GM11168 (cell line): ENCODE measurements around the gene DAGLA.

Source experiments
- in situ Hi-C: fragments of 300-500 bp; cut with MboI; formaldehyde crosslinking; loops from one replicate; pipeline ENCODE4 v1.12.0; 2022; ENCODE audit warnings: low sequenced_read_pairs; ENCODE audit not compliant: unreplicated experiment

The DAGLA gene

DNA sequence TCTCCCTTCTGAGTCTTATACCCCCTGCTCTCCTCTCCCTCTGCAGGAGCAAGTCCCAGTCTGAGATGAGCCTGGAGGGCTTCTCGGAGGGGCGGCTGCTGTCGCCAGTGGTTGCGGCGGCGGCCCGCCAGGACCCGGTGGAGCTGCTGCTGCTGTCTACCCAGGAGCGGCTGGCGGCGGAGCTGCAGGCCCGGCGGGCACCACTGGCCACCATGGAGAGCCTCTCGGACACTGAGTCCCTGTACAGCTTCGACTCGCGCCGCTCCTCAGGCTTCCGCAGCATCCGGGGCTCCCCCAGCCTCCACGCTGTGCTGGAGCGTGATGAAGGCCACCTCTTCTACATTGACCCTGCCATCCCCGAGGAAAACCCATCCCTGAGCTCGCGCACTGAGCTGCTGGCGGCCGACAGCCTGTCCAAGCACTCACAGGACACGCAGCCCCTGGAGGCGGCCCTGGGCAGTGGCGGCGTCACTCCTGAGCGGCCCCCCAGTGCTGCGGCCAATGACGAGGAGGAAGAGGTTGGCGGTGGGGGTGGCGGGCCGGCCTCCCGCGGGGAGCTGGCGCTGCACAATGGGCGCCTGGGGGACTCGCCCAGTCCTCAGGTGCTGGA lies 63.4 kb downstream of the DAGLA start:
- in situ Hi-C loops, result no loop called here

DNA sequence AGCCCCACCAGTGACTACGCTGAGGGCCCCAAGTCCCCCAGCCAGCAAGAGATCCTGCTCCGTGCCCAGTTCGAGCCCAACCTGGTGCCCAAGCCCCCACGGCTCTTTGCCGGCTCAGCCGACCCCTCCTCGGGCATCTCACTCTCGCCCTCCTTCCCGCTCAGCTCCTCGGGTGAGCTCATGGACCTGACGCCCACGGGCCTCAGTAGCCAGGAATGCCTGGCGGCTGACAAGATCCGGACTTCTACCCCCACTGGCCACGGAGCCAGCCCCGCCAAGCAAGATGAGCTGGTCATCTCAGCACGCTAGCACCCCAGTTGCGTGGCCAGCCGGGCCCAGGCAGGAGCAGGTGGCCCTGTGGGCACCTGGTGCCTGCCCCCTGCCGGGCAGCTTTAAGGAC lies 64.0 kb downstream of the DAGLA start:
- in situ Hi-C loops, result no loop called here

DNA sequence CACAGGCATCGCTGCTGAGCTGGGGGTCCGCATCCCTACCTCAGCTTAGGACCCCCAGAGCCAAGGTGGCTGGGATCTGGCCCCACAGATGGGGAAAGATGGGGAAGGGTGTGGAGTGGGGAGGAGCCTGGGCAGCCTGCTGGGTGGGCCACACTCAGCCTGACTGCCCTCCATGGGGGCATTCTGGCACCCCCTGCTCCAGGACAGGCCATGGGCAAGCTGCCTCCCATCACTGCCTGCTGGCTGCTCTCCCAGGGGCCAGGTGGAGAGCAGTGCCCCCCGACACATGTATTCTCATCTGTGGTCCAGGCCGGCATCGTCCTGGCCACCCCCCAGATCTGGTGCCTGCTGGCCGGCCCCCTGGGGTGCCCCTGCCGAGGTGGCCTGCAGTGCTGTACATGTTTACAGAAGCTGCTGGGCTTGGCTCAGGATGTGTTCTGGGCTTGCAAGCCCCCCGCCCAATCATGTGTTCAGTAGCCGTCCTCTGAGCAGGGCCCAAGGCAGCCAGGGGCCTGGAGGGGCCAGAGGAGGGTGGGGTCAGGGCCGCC lies 64.5 kb downstream of the DAGLA start:
- in situ Hi-C loops, result no loop called here

DNA sequence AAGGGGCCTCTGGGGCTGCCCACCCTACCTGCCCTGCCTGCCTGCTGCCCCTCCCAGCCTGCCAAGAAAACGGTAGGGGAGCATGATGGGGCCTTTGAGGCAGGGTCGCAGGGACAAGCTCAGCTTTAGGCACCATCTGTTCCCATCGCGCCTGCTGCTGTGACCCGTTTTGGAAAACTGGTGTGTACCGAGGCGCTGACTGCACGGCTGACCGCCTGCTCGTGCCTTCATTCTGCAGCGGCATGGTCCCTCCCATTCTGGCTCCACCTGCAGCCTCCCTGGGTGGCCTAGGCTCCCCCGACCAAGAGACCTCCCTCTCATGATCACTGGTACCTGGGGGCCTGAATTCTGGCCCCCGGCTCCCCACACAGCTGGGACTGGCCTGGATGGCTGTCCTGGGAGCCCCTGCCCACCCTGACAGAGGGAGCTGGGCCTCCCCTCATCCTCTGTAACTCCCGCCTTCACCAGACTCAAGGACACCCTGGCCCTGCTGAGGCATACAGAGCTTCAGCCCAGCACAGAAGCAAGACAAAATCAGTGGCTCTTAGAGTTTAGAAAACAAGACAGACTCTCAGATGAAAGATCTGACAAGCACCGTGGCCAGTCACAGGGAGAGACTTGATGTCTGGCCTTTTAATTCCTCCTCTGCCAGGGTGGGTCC lies 65.7 kb downstream of the DAGLA start:
- in situ Hi-C loops, result no loop called here

DNA sequence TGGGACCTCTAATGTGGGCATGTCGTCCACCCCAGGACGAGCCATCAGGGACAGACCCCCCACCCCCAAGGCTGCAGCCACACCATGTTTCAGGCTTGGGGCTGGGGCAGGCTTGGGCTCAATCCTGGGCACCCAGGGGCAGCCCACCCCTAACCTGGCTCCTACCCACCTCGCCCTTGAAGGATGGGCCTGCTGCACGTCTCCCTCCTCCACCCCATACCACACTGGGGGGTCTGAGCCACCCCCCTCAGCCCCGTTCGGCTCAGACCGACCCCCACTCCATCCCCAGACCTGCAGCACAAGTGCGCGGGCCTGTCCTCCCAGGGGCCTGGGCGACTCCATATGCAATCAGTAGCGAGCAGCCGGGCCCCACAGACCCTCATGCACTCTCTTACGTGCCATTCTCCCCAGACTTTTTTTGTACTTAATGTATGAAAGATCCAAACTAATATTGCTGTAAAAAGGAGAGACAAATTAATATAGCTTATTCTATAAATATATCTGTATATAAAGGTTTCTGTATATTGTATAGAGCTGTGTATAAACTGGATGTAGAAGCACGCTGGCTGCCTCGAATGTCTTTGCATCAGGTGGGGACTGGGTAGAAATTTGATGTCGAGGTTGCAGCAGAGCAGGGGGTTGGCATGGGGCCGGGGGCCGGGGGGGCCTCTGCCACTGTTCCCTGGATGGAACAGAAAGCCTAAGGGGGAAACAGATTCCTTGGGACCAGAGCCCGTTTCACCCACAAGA lies 66.4 kb downstream of the DAGLA start:
- in situ Hi-C loops, result no loop called here

DNA sequence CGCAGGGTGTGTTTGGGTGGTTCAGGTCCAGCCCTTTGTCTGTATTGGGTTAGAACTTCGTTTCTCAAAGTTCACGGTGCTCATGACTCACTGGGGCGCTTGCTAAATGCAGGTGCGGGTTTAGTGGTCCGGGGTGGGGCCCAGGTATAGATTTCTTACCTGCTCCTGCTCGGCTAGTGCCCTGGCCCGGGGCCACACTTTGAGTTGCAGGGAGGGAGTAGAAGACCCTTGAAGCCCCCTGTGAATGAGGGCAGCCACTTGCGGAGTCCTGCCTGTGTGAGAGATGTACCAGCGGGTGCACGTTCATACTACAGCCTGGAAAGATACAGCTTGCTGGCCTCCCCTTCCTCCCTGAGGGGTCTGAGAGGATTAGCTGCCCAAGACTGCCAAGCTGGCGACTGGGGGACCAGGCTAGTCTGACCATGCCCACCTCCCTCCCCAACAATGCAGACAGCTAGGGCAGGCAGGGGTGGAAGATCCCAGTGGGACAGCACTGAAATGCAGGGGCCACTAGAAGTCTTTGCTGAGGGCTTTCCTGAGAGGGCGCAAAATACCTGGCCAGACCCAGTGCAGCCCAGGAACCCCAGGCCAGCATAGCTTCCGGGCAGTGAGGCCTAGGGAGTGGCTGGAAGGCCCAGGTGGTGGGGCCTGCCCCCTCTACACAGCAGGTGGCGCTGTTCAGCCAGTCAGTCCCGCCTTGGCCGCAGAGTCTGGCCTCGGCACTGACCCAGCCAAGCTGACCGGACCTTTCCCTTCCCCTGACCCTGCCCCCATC lies 67.2 kb downstream of the DAGLA start:
- in situ Hi-C loops, result no loop called here

DNA sequence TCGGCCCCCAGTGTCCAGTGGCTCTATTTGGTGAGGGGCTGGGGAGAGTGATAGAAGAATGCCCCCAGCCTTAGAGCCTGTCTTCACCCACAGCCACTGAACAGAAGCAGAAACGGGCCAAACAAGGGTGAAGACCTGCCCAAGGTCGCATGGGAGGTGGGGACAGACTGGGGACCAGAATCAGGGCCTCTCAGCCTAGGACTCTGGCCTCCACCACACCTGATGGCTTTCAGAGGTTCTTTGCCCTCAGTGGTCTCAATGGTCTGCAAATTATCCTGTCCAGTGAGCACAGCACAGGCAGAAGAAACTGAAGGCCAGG lies 67.7 kb downstream of the DAGLA start:
- in situ Hi-C loops, result no loop called here

DNA sequence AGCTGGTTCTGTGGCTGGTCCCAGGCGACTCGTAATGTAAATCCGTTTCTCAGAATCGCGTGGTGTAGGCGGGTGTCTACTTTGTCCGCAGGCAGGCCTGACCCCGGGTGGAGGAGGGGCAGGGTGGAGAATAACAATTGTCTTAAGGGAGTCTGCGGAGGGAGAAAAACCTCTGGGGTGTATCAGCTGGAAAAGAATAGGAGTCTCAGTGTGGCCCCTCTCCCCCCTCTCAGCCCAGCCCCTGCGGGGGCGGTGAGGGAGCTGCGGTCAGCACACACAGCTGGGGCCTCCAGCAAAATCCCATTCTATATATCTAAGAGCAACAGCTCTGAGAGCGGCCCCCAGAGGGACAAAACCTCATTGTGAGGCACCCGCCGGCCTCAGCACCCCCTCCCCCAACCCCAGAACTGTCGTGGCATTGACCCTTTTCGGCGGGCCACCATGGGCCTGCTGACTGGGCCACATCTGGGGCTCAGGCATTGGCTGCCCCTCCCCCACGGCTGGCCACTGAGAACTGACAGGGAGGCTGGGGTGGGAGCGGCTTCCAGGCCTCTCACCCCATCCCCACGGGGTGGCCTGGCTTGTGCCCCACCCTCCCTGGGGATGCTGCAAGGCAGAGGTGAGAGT lies 69.5 kb downstream of the DAGLA start:
- in situ Hi-C loops, result no loop called here

DNA sequence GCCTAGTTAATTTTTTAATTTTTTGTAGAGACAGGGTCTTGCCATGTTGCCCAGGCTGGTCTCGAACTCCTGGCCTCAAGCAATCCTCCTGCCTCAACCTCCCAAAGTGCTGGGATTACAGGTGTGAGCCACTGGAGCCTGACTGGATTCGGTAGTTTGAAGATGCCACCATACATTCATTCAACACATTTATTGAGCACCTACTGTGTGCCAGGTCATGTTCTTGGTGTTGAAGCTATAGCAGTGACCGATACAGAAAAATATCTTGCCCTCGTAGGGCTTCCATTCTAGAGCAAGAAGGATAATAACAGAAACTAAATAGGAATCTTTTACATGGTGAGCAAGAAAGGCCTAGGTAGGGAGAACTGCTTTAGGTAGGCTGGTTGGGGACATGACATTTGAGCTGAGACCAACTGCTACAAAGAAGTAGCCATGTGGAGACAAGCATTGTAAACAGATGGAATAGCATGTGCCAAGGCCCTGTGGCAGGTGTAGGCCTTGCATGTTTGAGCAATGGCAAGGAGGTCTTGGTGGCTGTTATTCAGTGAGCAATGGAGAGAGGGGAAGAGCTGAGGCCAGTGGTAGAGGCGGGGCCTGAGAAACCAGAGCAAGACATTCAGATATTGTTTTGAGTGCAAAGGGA lies 70.6 kb downstream of the DAGLA start:
- in situ Hi-C loops, result no loop called here

DNA sequence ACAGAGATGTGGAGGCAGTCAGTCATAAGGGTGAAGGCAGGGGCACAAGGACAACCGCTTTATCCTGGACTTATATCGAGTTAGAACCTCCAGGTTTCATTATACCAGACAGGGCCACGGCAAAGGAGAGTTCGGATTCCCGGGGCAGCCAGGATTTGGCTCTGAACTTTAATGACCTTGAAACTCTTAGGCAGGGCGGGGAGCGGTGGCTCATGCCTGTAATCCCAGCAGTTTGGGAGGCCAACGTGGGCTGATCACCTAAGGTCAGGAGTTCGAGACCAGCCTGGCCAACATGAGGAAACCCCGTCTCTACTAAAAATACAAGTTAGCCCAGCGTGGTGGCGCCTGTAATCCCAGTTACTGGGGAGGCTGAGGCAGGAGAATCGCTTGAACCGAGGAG lies 71.2 kb downstream of the DAGLA start:
- in situ Hi-C loops, result no loop called here

DNA sequence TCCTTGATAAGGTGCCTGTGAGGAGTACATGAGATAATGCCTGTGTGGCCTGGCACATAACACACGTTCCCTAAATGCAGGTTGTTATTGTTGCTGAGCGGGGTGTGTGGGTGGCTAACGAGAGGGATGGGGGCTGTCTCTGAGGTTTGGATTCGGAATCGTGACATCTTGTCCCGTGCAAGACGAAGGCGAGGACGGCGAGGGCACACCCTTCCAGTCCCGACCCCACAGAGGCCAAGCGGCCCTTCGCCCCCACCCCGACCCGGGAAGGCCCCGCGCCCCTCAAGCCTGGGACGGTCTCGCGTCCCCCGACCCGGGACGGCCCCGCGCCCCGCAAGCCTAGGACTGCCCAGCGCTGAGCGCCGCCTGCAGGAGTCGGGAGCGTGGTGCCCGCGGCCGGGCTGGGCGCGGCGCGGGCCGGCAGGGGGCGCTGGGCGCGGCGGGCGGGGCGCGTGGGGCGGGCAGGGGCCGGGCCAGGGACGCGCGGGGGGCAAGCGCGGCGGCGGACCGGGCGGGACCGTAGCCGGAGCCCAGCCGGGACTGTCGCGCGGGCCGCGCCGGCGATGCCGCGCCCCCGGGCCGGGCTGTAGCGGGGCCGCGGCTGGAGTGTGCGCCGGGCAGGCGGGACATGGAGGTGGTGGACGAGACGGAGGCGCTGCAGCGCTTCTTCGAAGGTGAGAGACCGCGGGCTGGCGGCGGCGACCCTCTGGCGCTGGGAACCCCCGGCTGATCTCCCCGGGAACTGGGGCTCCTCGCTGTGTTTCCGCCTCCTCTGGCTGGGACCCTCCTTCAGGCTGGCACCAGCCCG lies 72.1 kb downstream of the DAGLA start, which contains the start of gene MYRF:
Gene MYRF (plus strand): TSS at position 520 of the 808 bp plus-strand sequence. CDS start 109 bp downstream, at position 629.
- in situ Hi-C loops, result no loop called here

DNA sequence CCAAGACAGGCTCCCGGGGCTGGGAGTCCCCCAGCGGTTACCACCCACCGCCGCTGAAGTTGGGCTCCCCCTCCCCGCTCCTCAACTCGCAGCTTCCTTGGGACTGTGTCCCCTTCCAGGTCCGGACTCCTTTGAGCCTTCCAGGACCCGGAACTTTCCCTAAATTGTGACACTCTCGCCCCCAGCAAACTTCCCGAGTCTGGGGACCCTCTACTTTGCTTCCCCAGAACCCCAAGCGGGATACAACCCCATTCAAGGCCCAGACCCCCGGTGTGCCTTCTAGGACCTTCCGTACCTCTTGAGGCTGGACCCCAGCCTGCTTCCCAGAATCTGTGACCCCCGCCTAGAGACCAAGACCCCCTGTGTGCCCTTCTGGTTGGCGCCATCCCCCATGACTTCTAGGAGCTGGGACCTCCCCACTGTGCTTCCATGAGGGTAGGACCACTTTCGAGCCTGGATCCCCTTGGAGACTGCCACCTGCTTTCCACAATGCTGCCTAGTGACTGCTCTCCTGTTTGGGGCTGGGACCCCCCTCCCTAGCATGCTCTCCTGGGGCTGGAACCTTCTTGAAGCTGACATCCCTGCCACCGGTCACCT lies 72.8 kb downstream of the DAGLA start:
- in situ Hi-C loops, result no loop called here

DNA sequence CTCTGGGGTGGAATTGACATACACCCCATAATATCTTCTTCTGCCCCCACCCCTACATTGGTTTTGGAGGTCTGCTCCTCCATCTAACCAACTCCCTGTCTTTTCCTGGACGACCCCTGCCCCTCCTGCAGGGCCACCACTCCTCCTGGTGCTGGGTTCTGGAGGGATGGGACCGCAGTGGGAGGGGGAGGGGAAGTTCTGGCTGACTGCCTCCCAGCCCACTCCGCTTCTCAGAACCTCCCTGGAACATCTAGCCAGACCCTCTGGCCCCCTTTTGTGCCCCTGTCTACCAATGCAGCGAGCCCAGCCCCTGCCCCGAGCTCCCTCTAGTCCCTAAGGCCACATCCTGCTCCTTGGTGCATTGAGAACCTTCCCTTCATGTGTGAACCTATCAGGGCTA lies 73.5 kb downstream of the DAGLA start:
- in situ Hi-C loops, result no loop called here

DNA sequence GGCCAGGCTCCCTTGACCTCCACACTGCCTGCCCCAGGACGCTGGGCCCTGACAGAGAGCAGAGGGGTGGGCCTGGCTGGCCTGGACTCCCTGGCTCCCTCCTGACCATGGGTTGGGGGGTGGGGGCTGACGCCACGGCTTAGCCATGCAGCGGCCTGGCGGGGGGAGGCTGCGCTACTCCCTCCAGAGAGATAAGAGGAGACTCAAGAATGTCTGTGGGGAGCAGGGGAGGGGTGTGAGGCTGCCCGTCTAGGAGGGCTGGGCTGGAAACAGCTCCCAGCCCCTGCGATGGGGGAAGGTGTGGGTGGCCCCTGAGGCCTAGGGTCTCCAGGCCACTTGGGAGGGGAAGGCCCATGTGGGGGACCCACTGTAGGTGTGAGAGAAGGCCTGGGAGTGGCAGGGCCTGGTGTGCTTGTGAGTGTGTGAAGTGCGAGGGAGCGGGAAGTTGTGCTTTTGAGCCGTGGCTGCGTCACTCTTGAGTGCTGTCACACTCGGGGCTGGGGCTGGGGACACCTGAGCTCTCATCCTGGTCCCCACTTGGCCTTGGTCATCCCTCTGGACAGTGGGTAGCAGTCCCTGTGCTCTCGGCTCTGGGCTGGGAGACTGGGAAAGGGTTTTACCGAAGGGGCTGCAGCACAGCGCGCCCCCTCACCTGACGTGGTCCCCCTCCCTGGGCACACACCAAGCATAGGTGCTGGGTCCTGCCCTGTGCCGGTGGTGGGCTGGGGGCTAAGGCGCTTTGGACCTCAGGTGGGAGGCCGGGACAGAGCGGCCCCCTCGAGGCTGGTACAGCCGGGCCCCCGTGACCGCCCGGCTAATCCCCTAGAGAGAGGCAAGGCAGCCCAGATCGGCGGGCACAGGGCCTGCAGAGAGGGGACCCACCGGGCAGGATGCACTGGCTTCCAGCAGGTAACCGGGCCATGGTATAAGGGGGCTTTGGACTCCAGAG lies 74.6 kb downstream of the DAGLA start:
- in situ Hi-C loops, result no loop called here

DNA sequence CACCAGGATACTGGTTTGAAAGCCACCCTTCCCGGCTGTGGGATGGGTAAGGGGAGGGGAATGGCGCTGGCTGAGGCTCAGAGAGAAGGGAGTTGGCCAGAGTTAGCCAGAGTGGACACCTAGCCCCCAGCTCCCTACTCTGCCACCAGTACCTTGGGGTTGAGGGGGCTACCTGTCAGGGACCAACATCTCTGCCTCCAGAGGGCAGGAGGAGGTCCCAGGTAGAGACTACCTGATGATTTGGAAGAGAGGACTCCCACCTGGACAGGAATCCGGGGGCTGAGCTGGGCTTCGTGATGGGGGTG lies 75.9 kb downstream of the DAGLA start:
- in situ Hi-C loops, result no loop called here

DNA sequence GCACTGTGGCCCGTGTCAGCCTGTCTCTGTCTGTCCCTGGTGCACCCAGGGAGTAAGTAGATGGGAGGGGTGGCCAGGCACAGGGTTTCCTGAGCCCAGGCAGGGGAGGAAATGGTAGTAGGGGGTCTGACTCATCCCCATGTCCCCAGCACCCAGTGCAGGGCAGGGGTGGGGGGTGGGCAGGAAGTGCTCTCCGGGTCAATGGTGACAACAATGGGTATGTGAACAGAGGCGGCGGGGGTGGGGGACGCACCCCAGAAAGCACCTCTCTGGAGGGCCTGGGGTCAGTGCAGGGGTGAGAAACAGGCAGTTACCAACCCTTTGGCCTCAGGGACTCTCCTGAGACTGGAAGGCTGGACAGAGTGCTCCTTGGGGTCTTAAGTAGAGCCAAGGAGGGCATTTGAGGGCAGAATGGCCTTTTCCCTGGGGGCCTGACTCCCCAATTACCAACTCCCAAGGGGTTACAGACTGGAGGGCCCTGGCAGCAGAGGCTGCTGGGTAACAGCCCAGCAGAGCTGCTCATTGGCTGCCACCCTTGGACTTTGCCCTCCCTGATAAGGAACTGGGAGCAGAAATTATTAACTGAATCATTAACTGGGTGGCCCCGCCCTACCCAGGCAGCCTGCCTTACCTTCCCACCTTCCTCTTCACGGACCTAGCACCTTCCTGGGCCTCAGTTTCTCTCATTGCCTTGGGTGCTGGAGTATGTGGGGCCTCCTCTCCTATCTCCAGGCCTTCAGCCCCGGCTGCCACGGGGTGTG lies 76.4 kb downstream of the DAGLA start:
- in situ Hi-C loops, result no loop called here
